SK-N-SH (cell line): ENCODE results near the gene GLMP. TPM values are rescaled to one million over a fixed set of nuclear protein-coding genes. Genes with fewer than 3 reads are reported as not detected.

Experiments
- CTCF ChIA-PET: fragments of 300-600, 350-600 bp; formaldehyde crosslinking; extraction: SDS; loops from one replicate; lab custom pipeline; 2021; lab: Yijun Ruan, JAX
- POLR2A ChIA-PET: fragments of 350-600 bp; sonication (Branson Sonifier 250); formaldehyde crosslinking; extraction: SDS; loops from one replicate; lab custom pipeline; 2020; ENCODE audit warnings: antibody characterized with exemption, inconsistent platforms; lab: Yijun Ruan, JAX
- DNase-seq: peaks from one replicate; pipeline ENCODE4 v3.0.0; 2012
- H2AFZ ChIP-seq: fragments of 200-600 bp; sonication (generic); 2 replicates; pipeline ENCODE4 v1.8.1; 2016; ENCODE audit warnings: antibody characterized with exemption, mild to moderate bottlenecking, low read depth
- H3F3A ChIP-seq: fragments of 200-600 bp; sonication (generic); replicated peaks from 2 replicates; pipeline ENCODE3; 2016; ENCODE audit warnings: antibody characterized with exemption, mild to moderate bottlenecking; ENCODE audit not compliant: insufficient read depth
- H3K27ac ChIP-seq, 2 experiments: fragments of 200-500 bp in 1 of 2; fragments of 200-600 bp in 1 of 2; sonication (Bioruptor generic) in 1 of 2; sonication (generic), shearing (Covaris generic) in 1 of 2; 2 replicates each; pipeline versions ENCODE4 v1.5.1 to v1.6.1; 2014 to 2016; ENCODE audit warnings: low read depth in 2 of 2, inconsistent platforms in 1 of 2, low read length in 1 of 2, mild to moderate bottlenecking in 1 of 2, mixed read lengths in 1 of 2
- H3K27me3 ChIP-seq: fragments of 200-600 bp; sonication (generic), shearing (Covaris generic); 2 replicates; pipeline ENCODE4 v1.6.1; 2016; ENCODE audit warnings: mixed run types; ENCODE audit not compliant: insufficient read depth
- H3K36me3 ChIP-seq, 2 experiments: fragments of 200-500 bp in 1 of 2; fragments of 200-600 bp in 1 of 2; sonication (Bioruptor generic) in 1 of 2; sonication (generic) in 1 of 2; replicated peaks in 1 of 2; 2 replicates each; pipeline versions ENCODE3 to v1.5.1; 2014 to 2016; ENCODE audit warnings: low read length in 1 of 2, mild to moderate bottlenecking in 1 of 2; ENCODE audit not compliant: insufficient read depth in 2 of 2, control insufficient read depth in 1 of 2
- H3K4me1 ChIP-seq, 2 experiments: fragments of 200-500 bp in 1 of 2; fragments of 200-600 bp in 1 of 2; sonication (Bioruptor generic) in 1 of 2; sonication (generic), shearing (Covaris generic) in 1 of 2; 2 replicates each; pipeline versions ENCODE4 v1.5.1 to v1.6.1; 2014 to 2016; ENCODE audit warnings: low read depth in 1 of 2, low read length in 1 of 2, mixed run types in 1 of 2; ENCODE audit not compliant: insufficient read depth in 2 of 2, control insufficient read depth in 1 of 2
- H3K4me2 ChIP-seq: fragments of 200-600 bp; sonication (generic), shearing (Covaris generic); 2 replicates; pipeline ENCODE4 v1.6.1; 2017; ENCODE audit warnings: mixed run types
- H3K4me3 ChIP-seq, 2 experiments: fragments of 200-500 bp in 1 of 2; fragments of 200-600 bp in 1 of 2; sonication (Bioruptor generic) in 1 of 2; sonication (generic), shearing (Covaris generic) in 1 of 2; 2 replicates each; pipeline versions ENCODE4 v1.5.1 to v1.8.1; 2014 to 2016; ENCODE audit warnings: low read depth in 2 of 2, inconsistent platforms in 1 of 2, low read length in 1 of 2, mild to moderate bottlenecking in 1 of 2, mixed read lengths in 1 of 2, moderate library complexity in 1 of 2
- H3K79me2 ChIP-seq: fragments of 200-600 bp; sonication (generic); 2 replicates; pipeline ENCODE4 v1.8.1; 2017; ENCODE audit warnings: mild to moderate bottlenecking; ENCODE audit not compliant: insufficient read depth
- H3K9ac ChIP-seq: fragments of 200-600 bp; sonication (generic); 2 replicates; pipeline ENCODE4 v1.6.1; 2017; ENCODE audit warnings: mixed run types
- H3K9me2 ChIP-seq: fragments of 200-600 bp; sonication (generic); 2 replicates; pipeline ENCODE4 v1.6.1; 2017; ENCODE audit warnings: mixed run types
- H3K9me3 ChIP-seq: fragments of 200-600 bp; sonication (generic); 2 replicates; pipeline ENCODE4 v1.6.1; 2017; ENCODE audit warnings: mixed run types, mild to moderate bottlenecking, moderate library complexity
- H4K20me1 ChIP-seq: fragments of 200-600 bp; sonication (generic); 2 replicates; pipeline ENCODE4 v1.6.1; 2017; ENCODE audit warnings: mild to moderate bottlenecking, mixed run types; ENCODE audit not compliant: insufficient read depth
- CHD2 ChIP-seq: fragments of 150-350 bp; IDR thresholded peaks from 2 replicates; pipeline ENCODE4 v1.6.1; 2018; ENCODE audit warnings: low read length; ENCODE audit not compliant: partially characterized antibody
- ELF1 ChIP-seq: IDR thresholded peaks from 2 replicates; pipeline ENCODE4 v1.4.0; 2012
- EP300 ChIP-seq, 2 experiments: IDR thresholded peaks; 2 replicates each; pipeline versions ENCODE4 v1.4.0 to v1.6.1; 2012; ENCODE audit warnings: borderline replicate concordance in 1 of 2, low read depth in 1 of 2, low read length in 1 of 2
- FOXM1 ChIP-seq: IDR thresholded peaks from 2 replicates; pipeline ENCODE4 v1.4.0; 2012; ENCODE audit warnings: low read depth, mild to moderate bottlenecking
- GABPA ChIP-seq: IDR thresholded peaks from 2 replicates; pipeline ENCODE4 v1.4.0; 2012; ENCODE audit warnings: low read depth, mild to moderate bottlenecking
- IRF3 ChIP-seq: fragments of 150-350 bp; IDR thresholded peaks from 2 replicates; pipeline ENCODE4 v1.6.1; 2016; ENCODE audit warnings: mild to moderate bottlenecking, low read depth, low read length
- MAX ChIP-seq: IDR thresholded peaks from 2 replicates; pipeline ENCODE4 v1.4.0; 2012; ENCODE audit warnings: low read depth
- MXI1 ChIP-seq: IDR thresholded peaks from 2 replicates; pipeline ENCODE4 v1.6.1; 2012; ENCODE audit warnings: mild to moderate bottlenecking, low read depth, low read length, improper control_type of control experiment
- NFIC ChIP-seq: IDR thresholded peaks from 2 replicates; pipeline ENCODE4 v1.4.0; 2012; ENCODE audit warnings: borderline replicate concordance
- NRF1 ChIP-seq: IDR thresholded peaks from 2 replicates; pipeline ENCODE4 v1.6.1; 2012; ENCODE audit warnings: low read depth, mild to moderate bottlenecking, low read length
- PBX3 ChIP-seq: IDR thresholded peaks from 2 replicates; pipeline ENCODE4; 2012
- POLR2AphosphoS5 ChIP-seq: IDR thresholded peaks from 2 replicates; pipeline ENCODE4 v1.6.1; 2012; ENCODE audit warnings: low read depth, low read length
- REST ChIP-seq: IDR thresholded peaks from 2 replicates; pipeline ENCODE4 v1.6.1; 2012; ENCODE audit warnings: mild to moderate bottlenecking, low read depth, low read length, moderate library complexity
- RFX5 ChIP-seq: IDR thresholded peaks from 2 replicates; pipeline ENCODE4 v1.6.1; 2012; ENCODE audit warnings: mild to moderate bottlenecking, improper control_type of control experiment, low read length
- RXRA ChIP-seq: IDR thresholded peaks from 2 replicates; pipeline ENCODE4 v1.4.0; 2012; ENCODE audit warnings: low read depth, mild to moderate bottlenecking, borderline replicate concordance
- SIN3A ChIP-seq: IDR thresholded peaks from 2 replicates; pipeline ENCODE4 v1.6.1; 2012; ENCODE audit warnings: low read depth, mild to moderate bottlenecking, low read length, moderate library complexity, borderline replicate concordance
- TAF1 ChIP-seq: IDR thresholded peaks from 2 replicates; pipeline ENCODE4 v1.6.1; 2012; ENCODE audit warnings: low read depth, mild to moderate bottlenecking, low read length, moderate library complexity, borderline replicate concordance
- TEAD4 ChIP-seq: IDR thresholded peaks from 2 replicates; pipeline ENCODE4 v1.4.0; 2012; ENCODE audit warnings: mild to moderate bottlenecking, borderline replicate concordance; ENCODE audit not compliant: insufficient read depth
- USF1 ChIP-seq: IDR thresholded peaks from 2 replicates; pipeline ENCODE4 v1.4.0; 2012; ENCODE audit warnings: low read depth, borderline replicate concordance
- USF2 ChIP-seq: fragments of 150-350 bp; IDR thresholded peaks from 2 replicates; pipeline ENCODE4 v1.6.1; 2017; ENCODE audit warnings: antibody characterized with exemption, low read length, low read depth, borderline replicate concordance
- YY1 ChIP-seq: IDR thresholded peaks from 2 replicates; pipeline ENCODE4 v1.4.0; 2012; ENCODE audit warnings: low read depth, mild to moderate bottlenecking
- WGBS: methylation state at CpG from one replicate; pipeline ENCODE4 v1.1.6; 2017; ENCODE audit warnings: low lambda C conversion rate; 5-methylcytosine and 5-hydroxymethylcytosine counted together
- polyA plus RNA-seq, 3 experiments: library from polyadenylated mRNA; depleted of rRNA; stranded (reverse); fragments of >200 nt; gene quantifications; 2 replicates each; pipeline ENCODE4 v1.2.3, GENCODE V29; 2012

GLMP gene
- polyA plus RNA-seq, 1 of the 3 experiments (the other 2 are of a cell fraction), result 41.7 TPM

GRCh38 chr1:156338180-156338976 lies 42.9 kb upstream of the GLMP start, which contains the start of the genes CCT3 and TSACC:
Gene CCT3, minus strand, starts transcription at chr1:156338292. Its CDS starts 108 bp downstream, at chr1:156338184.
Gene TSACC, plus strand, starts transcription at chr1:156338526. Its CDS starts 1,232 bp downstream, at chr1:156339758.
- peak; percentile 94 for DNase-seq
- peaks cover 24 to 28% of the 10 kb centered on the region in 2 experiments for H3K36me3 ChIP-seq
- H3K27ac ChIP-seq, result peak within 1 kb of the TSS; percentile 67 to 94
- H3F3A ChIP-seq, result no peaks in the 10 kb centered on the region
- peaks cover 42% of the 10 kb centered on the region for H3K79me2 ChIP-seq
- peak within 1 kb of the TSS; percentile 63 to 78 for H3K4me3 ChIP-seq
- H3K4me1 ChIP-seq, result peaks cover 9 to 12% of the 10 kb centered on the region in 2 experiments; a peak in 3 of 4 replicates
- TF ChIP-seq USF2, result 0 out of 2 replicates have a peak, but pooled peaks have one; percentile 13
- peak; percentile 84 for TF ChIP-seq MXI1
- peak; percentile 100 for TF ChIP-seq PBX3
- TF ChIP-seq TAF1, result peak; percentile 86
- TF ChIP-seq SIN3A, result peak; percentile 34; the same call in 1 of the 2 replicates
- peak; percentile 67 for TF ChIP-seq GABPA
- TF ChIP-seq MAX, result peak; percentile 81
- peak; percentile 93 for TF ChIP-seq NRF1
- TF ChIP-seq FOXM1, result no peak
- TF ChIP-seq RXRA, result no peak
- TF ChIP-seq USF1, result peak; percentile 15; the same call in 1 of the 2 replicates
- TF ChIP-seq TEAD4, result no peak
- TF ChIP-seq POLR2AphosphoS5, result peak; percentile 92
- no peak for TF ChIP-seq REST
- peak; percentile 72; the same call in 1 of the 2 replicates for TF ChIP-seq YY1
- peak; percentile 93 for TF ChIP-seq CHD2
- peak in 1 of 2 experiments; percentile 46; a peak in 2 of 4 replicates for TF ChIP-seq EP300 (IDR thresholded peaks at IDR 0.05; ENCODE audit: borderline replicate concordance in 1 of 2, low read depth in 1 of 2, low read length in 1 of 2)
- TF ChIP-seq ELF1, result peak; percentile 76
- peak; percentile 95 for TF ChIP-seq IRF3
- peak; percentile 69 for TF ChIP-seq NFIC
- TF ChIP-seq RFX5, result no peak; the same call in 1 of the 2 replicates
- peak within 1 kb of the TSS; percentile 73 for H3K4me2 ChIP-seq
- peaks cover 18% of the 10 kb centered on the region for H4K20me1 ChIP-seq
- ChIA-PET CTCF (interaction anchor here (0.7 to 1.3 kb wide), 3 partner anchors 19 to 47 kb away, joined by 3 to 7 read pairs (median 6); no protein-coding TSS in a partner anchor), POLR2A (interaction anchor here (0.5 to 1.3 kb wide), 3 partner anchors 13 to 125 kb away, joined by 3 to 4 read pairs (median 4); partner anchors contain the start of gene PMF1)
- H3K9me3 ChIP-seq, result no peaks in the 10 kb centered on the region
- 1% methylated on average over 37 of the region's 47 CpGs for WGBS
- H2AFZ ChIP-seq, result peak within 1 kb of the TSS; percentile 73
- H3K9ac ChIP-seq, result peak within 1 kb of the TSS; percentile 75
- no peaks in the 10 kb centered on the region for H3K9me2 ChIP-seq
- H3K27me3 ChIP-seq, result no peaks in the 10 kb centered on the region
